Caco-2 (cell line): ENCODE data around the gene KLK11. TPM values are rescaled to one million over a fixed set of nuclear protein-coding genes. Genes with fewer than 3 reads are reported as not detected.

Source experiments
- BruUV-seq: library from RNA; stranded (reverse); fragments of 400-500 nt; replicated peaks from 2 replicates; lab custom pipeline; 2021; lab: Mats Ljungman, UMichigan
- CTCF ChIA-PET: fragments of 300-600 bp; sonication (Branson Sonifier 250); formaldehyde crosslinking; loops from one replicate; lab custom pipeline; 2022; ENCODE audit warnings: antibody characterized with exemption; lab: Charles Lee
- POLR2A ChIA-PET: fragments of 300-600 bp; sonication (Branson Sonifier 250); formaldehyde crosslinking; loops from one replicate; lab custom pipeline; 2022; ENCODE audit warnings: antibody characterized with exemption; lab: Charles Lee
- DNase-seq, 2 experiments: peaks; one replicate each; pipeline versions ENCODE4 v3.0.0 to v3.0.0-alpha.2; 2020 to 2022
- H3K27me3 ChIP-seq: replicated peaks from 2 replicates; pipeline ENCODE4 v1.6.0; 2011; ENCODE audit warnings: low read length; ENCODE audit not compliant: control insufficient read depth, insufficient read depth
- H3K36me3 ChIP-seq: 2 replicates; pipeline ENCODE4 v1.5.1; 2011; ENCODE audit warnings: low read length; ENCODE audit not compliant: control insufficient read depth, insufficient read depth
- H3K4me1 ChIP-seq: fragments of 250-450 bp; sonication (Bioruptor Pico); 2 replicates; pipeline ENCODE4 v1.5.1; 2020; ENCODE audit warnings: mild to moderate bottlenecking
- H3K4me3 ChIP-seq: 2 replicates; pipeline ENCODE4 v1.5.1; 2011; ENCODE audit warnings: low read depth, mild to moderate bottlenecking, control low read depth, low read length
- H3K9me3 ChIP-seq: fragments of 250-450 bp; sonication (Bioruptor Pico); 2 replicates; pipeline ENCODE4 v1.5.1; 2020; ENCODE audit warnings: mild to moderate bottlenecking, moderate library complexity
- H3K27ac Mint-ChIP-seq: one replicate; pipeline ENCODE4 v1.8.0; 2022; ENCODE audit warnings: mixed read lengths; ENCODE audit not compliant: unreplicated experiment
- H3K27me3 Mint-ChIP-seq: one replicate; pipeline ENCODE4 v1.8.0; 2022; ENCODE audit warnings: mixed read lengths; ENCODE audit not compliant: insufficient read depth, unreplicated experiment
- H3K36me3 Mint-ChIP-seq: one replicate; pipeline ENCODE4 v1.8.0; 2022; ENCODE audit warnings: mild to moderate bottlenecking, mixed read lengths; ENCODE audit not compliant: insufficient read depth, unreplicated experiment
- H3K4me1 Mint-ChIP-seq: one replicate; pipeline ENCODE4 v1.8.0; 2022; ENCODE audit warnings: low read depth, mixed read lengths; ENCODE audit not compliant: unreplicated experiment
- H3K4me3 Mint-ChIP-seq: one replicate; pipeline ENCODE4 v1.8.0; 2022; ENCODE audit warnings: mild to moderate bottlenecking, moderate library complexity, mixed read lengths; ENCODE audit not compliant: unreplicated experiment
- H3K9me3 Mint-ChIP-seq: one replicate; pipeline ENCODE4 v1.8.0; 2022; ENCODE audit warnings: mixed read lengths; ENCODE audit not compliant: unreplicated experiment
- intact Hi-C: fragments of 100-400 bp; cut with micrococcal nuclease; formaldehyde crosslinking; loops from one replicate; pipeline ENCODE4 v1.10.0; 2022; ENCODE audit not compliant: unreplicated experiment
- total RNA-seq: library from RNA; stranded (reverse); gene quantifications from 2 replicates; pipeline ENCODE4 v1.2.3, GENCODE V29; 2022
- TF ChIP-seq, protein P1 (sequence below), 2 experiments: fragments of 200-600 bp in 1 of 2; IDR thresholded peaks; 1 replicate in 1 of 2; 2 replicates in 1 of 2; pipeline versions ENCODE4 v1.5.1 to v1.8.0; 2011 to 2022; ENCODE audit warnings: antibody characterized with exemption in 1 of 2, control low read depth in 1 of 2, inconsistent platforms in 1 of 2, low read depth in 1 of 2, low read length in 1 of 2, mild to moderate bottlenecking in 1 of 2, moderate library complexity in 1 of 2; ENCODE audit not compliant: insufficient read depth in 1 of 2, severe bottlenecking in 1 of 2, unreplicated experiment in 1 of 2

Gene KLK11
- total RNA-seq, 1 experiment from 2014 or later, result not detected

DNA sequence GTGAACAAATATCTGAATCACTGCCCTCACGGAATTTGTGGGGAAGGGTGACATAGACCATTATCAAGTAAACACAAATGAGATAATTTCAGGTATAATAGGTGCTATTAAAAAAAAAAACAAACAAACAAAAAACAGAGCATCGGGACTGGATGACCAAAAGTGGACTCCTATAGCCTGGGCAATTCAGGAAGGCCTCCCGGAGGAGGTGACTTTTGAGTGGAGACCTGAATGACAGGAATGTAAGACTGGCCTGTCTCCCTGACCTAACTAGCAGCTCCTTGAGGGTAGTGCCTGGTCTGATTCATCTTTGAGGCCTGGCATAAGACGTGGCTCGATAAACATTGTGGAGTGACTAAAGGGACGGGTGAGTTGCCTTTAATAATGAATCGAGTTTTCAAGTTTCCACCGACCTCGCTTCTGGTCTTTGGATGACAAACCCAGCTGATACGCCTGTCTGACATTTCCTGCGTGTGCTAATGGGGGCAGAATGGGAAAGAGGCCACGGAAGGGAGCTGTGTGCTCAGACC is 13.7 kb downstream of the KLK11 start:
- POLR2A ChIA-PET, result no interaction called here
- no peaks in the 10 kb centered on the region for H3K9me3 Mint-ChIP-seq

DNA sequence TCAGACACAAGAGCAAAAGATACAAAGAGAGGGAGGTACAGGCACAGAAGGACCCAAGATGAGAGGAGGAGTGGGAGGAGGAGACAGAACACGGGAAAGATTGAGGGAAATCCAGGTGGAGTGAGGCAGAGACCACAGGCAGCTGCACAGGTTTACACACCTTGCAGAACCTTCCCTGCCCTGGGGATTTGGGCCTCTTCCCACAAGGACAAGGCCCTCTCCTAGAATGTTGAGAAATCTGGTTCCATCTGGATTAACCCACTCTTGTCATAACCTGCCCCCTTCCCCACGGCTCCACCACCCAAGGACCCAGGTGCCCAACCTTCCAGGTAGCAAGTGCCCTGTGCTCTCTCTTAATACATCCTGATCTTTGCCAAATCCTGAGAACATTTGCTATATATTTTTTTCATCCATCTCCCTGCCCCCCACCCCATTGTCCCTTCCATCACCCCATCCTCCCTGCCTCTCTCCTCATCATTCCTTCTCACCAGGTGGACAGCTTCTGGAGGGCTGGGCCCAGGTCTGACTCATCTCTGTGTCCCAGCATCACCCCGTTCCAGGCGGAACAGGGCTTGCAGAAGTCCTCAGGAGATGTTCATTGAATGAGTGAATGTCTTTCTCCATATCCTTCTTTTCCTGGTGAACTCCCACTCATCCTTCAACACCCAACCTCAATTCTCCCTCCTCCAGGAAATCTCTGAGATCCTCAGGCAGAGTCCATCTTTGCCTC is 16.2 kb downstream of the KLK11 start:
- no peak for DNase-seq
- CTCF ChIA-PET, result no interaction called here
- H3K4me3 ChIP-seq, result no peak overlapping the region
- intact Hi-C loops, result no loop called here
- no peaks in the 10 kb centered on the region for H3K9me3 ChIP-seq
- TF ChIP-seq, protein P1, sequence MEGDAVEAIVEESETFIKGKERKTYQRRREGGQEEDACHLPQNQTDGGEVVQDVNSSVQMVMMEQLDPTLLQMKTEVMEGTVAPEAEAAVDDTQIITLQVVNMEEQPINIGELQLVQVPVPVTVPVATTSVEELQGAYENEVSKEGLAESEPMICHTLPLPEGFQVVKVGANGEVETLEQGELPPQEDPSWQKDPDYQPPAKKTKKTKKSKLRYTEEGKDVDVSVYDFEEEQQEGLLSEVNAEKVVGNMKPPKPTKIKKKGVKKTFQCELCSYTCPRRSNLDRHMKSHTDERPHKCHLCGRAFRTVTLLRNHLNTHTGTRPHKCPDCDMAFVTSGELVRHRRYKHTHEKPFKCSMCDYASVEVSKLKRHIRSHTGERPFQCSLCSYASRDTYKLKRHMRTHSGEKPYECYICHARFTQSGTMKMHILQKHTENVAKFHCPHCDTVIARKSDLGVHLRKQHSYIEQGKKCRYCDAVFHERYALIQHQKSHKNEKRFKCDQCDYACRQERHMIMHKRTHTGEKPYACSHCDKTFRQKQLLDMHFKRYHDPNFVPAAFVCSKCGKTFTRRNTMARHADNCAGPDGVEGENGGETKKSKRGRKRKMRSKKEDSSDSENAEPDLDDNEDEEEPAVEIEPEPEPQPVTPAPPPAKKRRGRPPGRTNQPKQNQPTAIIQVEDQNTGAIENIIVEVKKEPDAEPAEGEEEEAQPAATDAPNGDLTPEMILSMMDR (IDR thresholded peaks at IDR 0.05; ENCODE audit: insufficient read depth in 1 of 2, low read depth in 1 of 2, low read length in 1 of 2, severe bottlenecking in 1 of 2, unreplicated experiment in 1 of 2), result no peak
- peaks cover 33% of the 10 kb centered on the region for H3K27me3 Mint-ChIP-seq
- H3K9me3 Mint-ChIP-seq, result no peaks in the 10 kb centered on the region
- H3K27ac Mint-ChIP-seq, result no peak overlapping the region
- no peaks in the 10 kb centered on the region for H3K4me1 Mint-ChIP-seq
- H3K4me1 ChIP-seq, result no peaks in the 10 kb centered on the region
- BruUV-seq, result no TSS peak
- POLR2A ChIA-PET, result no interaction called here
- H3K4me3 Mint-ChIP-seq, result no peak overlapping the region
- H3K27me3 ChIP-seq, result no peaks in the 10 kb centered on the region; the same call in 1 of the 2 replicates
- H3K36me3 ChIP-seq, result no peaks in the 10 kb centered on the region
- no peaks in the 10 kb centered on the region for H3K36me3 Mint-ChIP-seq

More for the DNA sequence above, 13.7 kb downstream of the KLK11 start:
- Histone ChIP-seq H3K27me3 (peaks cover 2% of the 10 kb centered on the region), H3K4me3 (no peak overlapping the region), H3K36me3 (no peaks in the 10 kb centered on the region), H3K4me1 (no peaks in the 10 kb centered on the region), H3K9me3 (no peaks in the 10 kb centered on the region)
- no peak for DNase-seq
- Mint-ChIP-seq H3K27ac (no peak overlapping the region), H3K4me3 (no peak overlapping the region), H3K36me3 (no peaks in the 10 kb centered on the region), H3K4me1 (no peaks in the 10 kb centered on the region), H3K27me3 (peaks cover 30% of the 10 kb centered on the region)
- TF ChIP-seq, protein P1 (IDR thresholded peaks at IDR 0.05; ENCODE audit: insufficient read depth in 1 of 2, low read depth in 1 of 2, low read length in 1 of 2, severe bottlenecking in 1 of 2, unreplicated experiment in 1 of 2), result no peak
- intact Hi-C loops, result no loop called here
- CTCF ChIA-PET, result no interaction called here
- no TSS peak for BruUV-seq

DNA sequence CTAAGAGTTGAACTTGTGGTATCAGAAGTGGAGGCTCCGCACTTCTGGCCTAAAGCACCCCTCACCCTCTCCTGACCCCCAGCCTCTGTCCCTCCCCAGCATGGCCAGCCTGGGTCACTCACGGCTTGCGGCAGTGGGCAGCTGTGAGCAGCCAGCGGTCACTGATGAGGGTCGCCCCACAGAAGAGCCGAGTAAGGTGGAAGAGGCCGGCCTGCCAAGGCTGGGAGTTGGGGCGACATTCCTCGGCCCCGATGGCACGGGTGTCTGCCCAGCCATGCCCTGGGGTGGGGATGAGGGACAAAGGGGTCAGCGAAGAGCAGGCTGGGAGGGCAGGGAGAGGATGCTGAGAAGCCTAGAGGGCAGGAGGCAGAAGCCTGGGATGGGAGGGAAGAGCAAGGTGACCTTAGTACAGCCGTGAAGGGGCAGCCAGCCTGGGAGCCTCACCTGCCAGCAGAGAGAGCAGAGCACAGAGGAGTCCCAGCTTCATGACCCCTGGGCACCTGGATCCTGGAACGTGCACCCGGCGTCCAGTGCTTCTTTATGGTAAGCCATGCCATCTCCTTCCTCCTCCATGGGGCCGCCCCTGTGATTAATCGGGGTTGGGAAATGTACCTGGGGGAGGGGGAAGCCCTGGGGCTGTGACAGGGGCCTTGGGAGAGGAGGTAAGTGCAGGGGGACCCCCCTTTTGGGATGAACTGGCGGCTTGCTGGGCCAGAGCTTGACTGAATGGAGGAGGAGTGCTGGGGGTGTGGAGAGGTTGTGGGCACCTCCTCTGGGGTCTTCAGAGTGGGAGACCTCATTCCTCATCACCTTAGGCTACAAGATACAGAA is 17.1 kb downstream of the KLK11 start:
- H3K36me3 ChIP-seq, result no peaks in the 10 kb centered on the region
- Mint-ChIP-seq H3K36me3 (no peaks in the 10 kb centered on the region), H3K9me3 (no peaks in the 10 kb centered on the region), H3K27ac (no peak overlapping the region), H3K4me1 (no peaks in the 10 kb centered on the region), H3K4me3 (no peak overlapping the region), H3K27me3 (peaks cover 28% of the 10 kb centered on the region)
- POLR2A ChIA-PET, result no interaction called here
- DNase-seq, result no peak
- H3K27me3 ChIP-seq, result no peaks in the 10 kb centered on the region; the same call in 1 of the 2 replicates
- intact Hi-C loops, result no loop called here
- TF ChIP-seq, protein P1 (IDR thresholded peaks at IDR 0.05; ENCODE audit: insufficient read depth in 1 of 2, low read depth in 1 of 2, low read length in 1 of 2, severe bottlenecking in 1 of 2, unreplicated experiment in 1 of 2), result no peak
- CTCF ChIA-PET, result no interaction called here
- no peaks in the 10 kb centered on the region for H3K4me1 ChIP-seq
- no peak overlapping the region for H3K4me3 ChIP-seq
- BruUV-seq, result no TSS peak
- no peaks in the 10 kb centered on the region for H3K9me3 ChIP-seq
